CD4-positive, alpha-beta T cell treated with Interleukin-6 at 100 ng/mL for 8 hours (primary cell): ENCODE data around the gene ATAD2B.
A peak's percentile ranks its signal among the peaks of the same experiment; 100 is the strongest.
"Not testable (repeated sequence)": the region's sequence is repeated elsewhere in the genome, so short reads cannot be mapped to it uniquely, and the experiment has no call there.

Source experiments
- DNase-seq: peaks from one replicate; pipeline ENCODE4 v3.0.0-alpha.2; 2020; ENCODE audit warnings: mixed read lengths, low spot score

The ATAD2B gene

GRCh38 chr2:23789012-23789411 lies 137.9 kb downstream of the ATAD2B start:
- no peak for DNase-seq

DNA sequence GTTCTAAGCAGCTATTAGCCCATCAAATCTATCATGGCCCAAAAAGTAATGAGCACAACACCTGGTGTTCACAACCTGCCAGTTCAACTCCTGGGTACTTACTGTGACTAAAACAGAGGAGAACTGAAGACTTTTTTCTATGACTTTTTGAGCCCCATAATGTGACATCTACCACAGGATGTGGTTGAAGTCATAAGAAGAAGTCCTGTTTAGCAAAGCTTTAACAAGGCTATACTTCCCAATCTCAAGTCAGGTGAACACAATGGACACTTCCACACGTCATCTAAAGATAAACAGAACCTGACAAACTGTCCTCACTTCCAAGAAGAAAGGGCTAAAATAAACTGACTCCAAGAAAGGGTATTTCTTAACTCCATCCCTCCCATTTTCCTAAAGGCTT lies 138.8 kb downstream of the ATAD2B start:
- peak; percentile 18 for DNase-seq

- DNase-seq = no peak
Observed at GRCh38 chr2:23784971-23785370, 142.0 kb downstream of the ATAD2B start.

- DNase-seq = no peak
Observed at GRCh38 chr2:23782646-23783045, 144.3 kb downstream of the ATAD2B start.

DNA sequence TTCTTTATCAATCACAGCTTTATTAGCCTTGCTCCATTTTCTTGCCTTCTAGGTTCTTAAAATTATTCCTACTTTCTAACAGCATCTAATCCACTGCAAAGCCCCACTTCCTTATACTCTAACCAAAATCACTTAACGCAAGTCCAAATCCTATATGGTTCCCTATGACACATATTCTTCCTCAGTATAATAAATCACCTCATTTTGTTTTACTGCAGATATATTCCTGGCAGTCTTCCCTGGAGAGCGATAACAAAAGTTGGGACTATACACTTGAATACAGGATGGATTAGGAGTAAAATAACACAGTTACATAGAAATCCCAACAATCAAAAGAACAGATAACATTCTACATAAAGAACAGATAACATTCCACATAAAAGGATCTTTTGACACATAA lies 144.8 kb downstream of the ATAD2B start:
- DNase-seq = no peak

DNA sequence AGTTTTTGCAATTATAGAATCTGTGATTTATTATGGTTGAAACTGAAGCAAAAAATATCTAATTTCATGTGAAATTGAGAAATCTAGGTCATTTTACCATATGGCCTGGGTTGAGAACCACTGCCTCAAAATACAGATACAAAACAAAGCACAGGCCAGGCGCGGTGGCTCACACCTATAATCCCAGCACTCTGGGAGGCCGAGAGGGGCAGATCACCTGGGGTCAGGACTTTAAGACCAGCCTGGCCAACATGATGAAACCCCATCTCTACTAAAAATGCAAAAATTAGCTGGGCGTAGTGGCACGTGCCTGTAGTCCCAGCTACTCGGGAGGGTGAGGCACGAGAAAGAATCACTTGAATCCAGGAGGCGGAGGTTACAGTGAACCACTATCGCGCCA lies 146.5 kb downstream of the ATAD2B start:
- DNase-seq = not testable (repeated sequence)

GRCh38 chr2:23777826-23778225 lies 149.1 kb downstream of the ATAD2B start:
- no peak for DNase-seq

DNA sequence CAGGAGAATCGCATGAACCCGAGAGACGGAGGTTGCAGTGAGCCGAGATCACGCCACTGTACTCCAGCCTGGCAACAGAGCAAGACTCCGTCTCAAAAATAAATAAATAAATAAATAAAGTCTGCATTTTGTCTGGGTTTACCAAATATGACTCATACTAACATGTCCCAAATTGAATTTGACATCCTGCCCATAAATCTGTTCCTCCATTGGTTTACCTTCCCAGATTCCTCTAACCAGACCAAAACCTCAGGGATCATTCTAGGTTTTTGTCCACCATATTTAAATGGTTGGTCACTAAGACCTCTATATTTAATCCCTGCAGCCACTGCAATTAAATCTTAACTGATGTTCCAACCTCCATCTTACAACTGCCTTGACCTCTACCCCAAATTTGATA lies 150.9 kb downstream of the ATAD2B start:
- no peak for DNase-seq

- DNase-seq = no peak
Observed at GRCh38 chr2:23772684-23773083, 154.2 kb downstream of the ATAD2B start.

DNA sequence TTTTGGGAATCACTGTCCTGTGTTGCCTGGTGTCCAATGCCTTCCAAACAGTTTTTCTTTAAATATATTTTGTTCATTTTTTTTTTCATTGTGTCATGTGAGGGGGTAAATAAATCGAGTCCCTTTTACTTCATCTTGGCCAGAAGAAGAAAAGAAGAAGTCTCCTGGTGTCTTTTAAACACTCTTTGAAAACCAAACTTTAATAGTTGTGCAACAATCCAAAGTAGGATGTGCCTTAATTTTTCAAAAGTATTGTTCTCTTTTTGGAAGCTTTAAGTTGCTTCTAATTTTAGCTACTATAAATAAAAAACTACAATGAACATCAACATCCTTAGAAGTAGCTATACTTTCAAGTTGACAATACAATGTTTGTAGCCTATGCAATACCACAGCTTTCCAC lies 154.9 kb downstream of the ATAD2B start:
- no peak for DNase-seq

GRCh38 chr2:23769364-23769763 lies 157.6 kb downstream of the ATAD2B start:
- no peak for DNase-seq

GRCh38 chr2:23767876-23768621 lies 158.9 kb downstream of the ATAD2B start:
- no peak for DNase-seq

- DNase-seq = no peak
Observed at GRCh38 chr2:23762141-23762540, 164.8 kb downstream of the ATAD2B start.

- no peak for DNase-seq
Observed at GRCh38 chr2:23761638-23762037, 165.3 kb downstream of the ATAD2B start.

DNA sequence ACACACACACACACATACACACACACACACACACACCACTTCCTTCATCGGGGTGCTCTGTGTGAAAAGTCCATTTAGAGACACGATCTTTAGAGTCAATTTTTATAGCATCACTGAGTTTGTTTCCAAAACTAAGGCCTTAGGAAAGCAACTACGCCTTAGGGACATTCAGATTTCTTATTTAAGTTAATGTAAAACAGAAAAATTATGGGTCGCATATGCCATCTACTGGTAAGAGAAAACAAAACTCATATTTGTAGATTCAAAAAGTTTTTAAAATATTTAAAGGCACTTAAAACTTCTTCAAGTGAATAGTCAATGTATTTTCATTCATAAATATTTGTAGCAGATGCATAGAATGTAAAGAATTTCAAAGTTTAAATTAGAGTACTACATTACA lies 166.2 kb downstream of the ATAD2B start:
- no peak for DNase-seq

DNA sequence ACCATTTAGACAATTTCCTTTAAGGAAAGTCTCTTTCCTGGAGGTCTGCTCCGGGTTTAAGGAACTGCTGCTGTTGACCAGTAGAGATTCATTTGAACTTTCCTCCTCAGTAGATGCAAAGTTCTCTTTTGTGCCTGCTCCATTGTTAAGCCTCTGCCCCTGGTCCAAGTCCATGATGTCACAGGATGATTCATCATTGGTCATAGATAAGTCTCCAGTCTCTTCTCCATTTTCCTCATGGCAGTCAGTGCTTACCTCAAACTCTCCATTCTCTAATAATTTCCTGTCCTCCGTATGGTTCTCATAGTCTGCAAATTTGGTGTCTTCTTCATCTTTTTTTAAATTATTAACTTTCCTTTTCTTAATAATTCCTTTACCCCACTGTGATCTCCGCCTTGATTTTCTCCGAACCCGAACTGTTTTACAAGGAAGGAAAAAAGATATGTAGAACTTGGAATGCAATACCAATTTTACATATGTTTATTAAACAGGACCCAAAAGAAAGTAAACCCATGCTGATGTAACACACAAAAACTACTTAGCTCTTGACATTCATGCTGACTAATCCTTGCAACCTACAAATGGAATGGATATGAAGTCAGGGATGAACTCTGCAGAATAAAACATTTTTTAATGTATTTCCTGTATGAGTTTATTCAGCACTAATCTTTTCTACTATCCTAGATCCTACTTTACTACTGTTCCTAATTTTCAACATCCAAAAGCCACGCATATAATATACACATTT lies 169.1 kb downstream of the ATAD2B start:
- no peak for DNase-seq

DNA sequence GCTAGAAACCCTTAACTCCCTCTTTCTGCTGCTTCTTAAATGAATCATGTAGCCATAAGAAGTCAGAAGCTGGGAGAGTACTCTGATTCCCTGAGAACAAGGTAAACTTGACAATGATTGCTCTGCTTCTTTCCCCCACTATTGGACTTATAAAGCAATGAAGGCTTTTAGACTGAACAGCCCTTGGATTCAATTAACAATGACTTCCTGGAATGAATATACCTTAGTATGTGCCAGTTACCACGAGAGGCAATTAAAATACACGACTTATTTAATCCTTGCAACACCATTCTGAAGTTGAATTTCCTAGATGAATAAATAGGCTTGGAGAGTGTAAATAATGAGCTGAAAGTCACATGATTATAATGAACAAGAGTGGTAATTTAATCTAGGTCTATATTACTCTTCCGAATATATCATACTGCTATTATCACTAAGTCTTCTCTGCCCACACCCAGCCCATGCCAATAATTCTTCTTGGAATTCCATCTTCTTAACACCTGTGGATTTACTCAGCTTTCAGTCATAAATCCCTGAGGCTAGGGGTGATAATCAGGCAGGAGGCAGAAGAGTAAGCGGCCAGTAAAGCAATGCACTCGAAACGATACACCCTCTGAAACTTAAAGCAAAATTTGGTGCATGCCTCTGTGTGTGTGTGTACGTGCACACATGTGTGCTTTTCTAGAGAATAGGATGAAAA lies 170.2 kb downstream of the ATAD2B start:
- DNase-seq = no peak

DNA sequence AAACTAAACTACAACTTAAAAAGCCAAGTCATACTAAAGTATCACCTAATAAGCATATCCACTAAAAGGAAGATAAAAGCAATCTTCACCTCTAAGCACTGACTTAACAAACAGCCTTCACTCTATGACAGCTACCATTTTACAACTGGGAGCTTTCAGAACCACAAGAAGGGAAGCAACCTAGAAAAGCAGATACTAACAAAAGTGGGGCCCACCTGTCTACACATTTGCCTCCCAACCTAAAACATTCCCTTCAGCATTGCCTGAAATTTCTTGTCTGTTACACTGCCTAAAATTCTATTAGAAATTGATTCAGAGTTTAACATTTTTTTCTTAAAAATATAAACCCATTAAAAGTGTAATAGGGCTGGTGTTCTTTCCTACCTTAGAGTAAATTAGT lies 172.0 kb downstream of the ATAD2B start:
- DNase-seq = no peak

DNA sequence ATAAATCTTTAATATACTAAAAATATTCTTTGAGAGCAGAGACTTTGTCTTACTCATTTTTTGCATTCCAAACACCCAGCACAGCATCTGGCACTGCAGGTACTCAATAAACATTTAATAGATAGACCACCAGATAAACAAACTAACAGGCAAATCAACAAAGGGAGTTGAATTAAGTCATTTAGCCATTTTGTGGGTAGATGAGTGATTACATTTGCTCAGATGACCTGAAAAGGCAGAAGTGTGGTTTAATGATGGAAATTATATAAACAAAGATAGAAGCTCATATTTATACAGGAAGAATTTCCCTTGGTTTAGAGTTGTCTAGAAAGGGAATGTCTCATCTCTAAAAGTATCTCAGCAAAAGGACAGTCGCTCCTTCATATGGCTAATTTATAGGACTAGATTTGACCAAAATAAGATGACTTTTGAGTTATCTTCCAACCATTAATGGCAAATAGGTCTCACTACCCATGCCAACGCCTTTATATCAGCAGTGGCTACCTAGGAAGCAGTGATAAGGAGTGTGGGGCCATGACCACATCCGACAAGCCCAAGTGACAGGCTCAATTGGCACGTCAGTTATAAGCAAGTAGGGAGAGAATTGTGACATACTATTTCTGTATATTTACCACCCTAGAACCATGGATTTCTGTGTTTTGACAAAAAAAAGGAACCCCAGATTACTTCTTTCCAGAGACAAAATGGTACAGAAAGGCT lies 173.5 kb downstream of the ATAD2B start:
- no peak for DNase-seq

DNA sequence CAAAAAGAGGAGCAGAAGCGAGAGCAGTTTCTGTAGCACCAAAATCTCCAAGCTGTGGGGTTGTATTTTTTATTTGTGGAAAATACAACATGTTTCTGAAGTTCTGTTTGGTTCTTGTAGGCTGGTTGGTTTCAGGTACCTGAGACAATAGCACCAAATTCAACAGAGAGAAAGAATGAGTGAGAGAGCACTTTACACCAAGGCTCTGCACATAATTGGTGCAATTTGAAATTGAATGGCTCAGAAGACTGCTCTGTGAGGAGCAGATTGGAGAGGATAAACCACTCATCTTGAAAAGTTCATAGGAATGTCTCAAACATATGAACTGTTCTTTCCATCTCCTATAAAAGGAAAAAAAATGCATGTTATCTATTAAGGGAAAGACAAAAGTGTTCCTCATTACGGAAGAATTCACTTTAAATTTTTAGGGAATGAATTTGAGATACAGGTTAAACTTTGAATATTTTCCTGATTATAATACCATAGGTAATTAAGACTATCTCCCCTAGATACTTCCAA lies 175.1 kb downstream of the ATAD2B start:
- DNase-seq = no peak

DNA sequence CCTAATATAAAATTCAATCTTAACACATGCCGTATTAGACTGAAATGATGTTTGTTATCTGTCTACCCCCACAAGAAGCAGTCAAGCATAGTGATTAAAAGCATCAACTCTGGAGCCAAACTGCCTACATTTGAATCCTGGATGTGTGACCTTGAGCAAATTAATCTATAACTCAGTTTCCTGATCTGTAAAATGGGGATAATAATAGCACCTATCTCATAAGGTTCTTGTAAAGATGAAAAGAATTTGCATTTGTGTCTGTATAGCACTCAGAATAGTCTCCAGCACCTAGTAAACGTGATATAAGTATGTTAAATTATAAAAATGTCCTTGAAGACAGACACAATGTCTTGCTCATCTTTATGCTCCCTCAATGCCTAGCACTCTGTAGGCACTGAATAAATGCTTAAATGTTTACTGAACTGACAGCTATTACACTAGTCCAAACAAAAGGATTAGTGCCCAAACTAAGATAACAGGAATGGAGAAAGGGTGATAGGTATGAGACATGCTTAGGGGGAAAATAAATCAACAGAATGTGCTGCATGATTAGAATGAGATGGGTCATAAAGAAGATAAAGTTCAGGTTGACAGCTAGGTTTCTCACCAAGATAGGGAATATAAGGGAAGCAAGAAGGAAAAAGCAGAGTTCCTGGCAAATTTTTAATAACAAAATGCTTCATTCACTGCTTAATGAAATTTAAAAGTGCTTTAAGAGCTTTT lies 180.6 kb downstream of the ATAD2B start:
- no peak for DNase-seq

DNA sequence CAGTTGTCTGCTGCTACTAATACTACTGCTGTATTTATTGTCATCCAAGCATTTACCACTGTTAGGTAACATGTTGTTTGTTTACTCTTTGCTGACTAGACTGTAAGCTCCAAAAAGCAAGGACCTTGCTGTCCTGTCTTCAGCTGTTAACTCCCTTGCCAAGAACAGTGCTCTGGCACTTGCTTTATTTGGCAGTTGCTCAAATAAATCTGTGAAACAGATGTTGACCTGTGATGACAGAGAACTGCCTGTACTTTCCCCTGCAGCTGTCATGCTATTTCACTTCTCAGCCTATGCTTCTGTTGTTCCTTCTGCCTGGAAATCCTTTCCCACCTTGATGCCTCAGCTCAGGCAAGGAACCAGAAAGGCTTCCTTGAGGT lies 181.2 kb downstream of the ATAD2B start:
- DNase-seq = no peak
